Osteoblast (primary cell): ENCODE results near the gene TPSD1. TPM values are rescaled to one million over a fixed set of nuclear protein-coding genes. Genes with fewer than 3 reads are reported as not detected.
A peak's percentile ranks its signal among the peaks of the same experiment; 100 is the strongest.

Experiments used
- DNase-seq: peaks from one replicate; pipeline ENCODE4 v3.0.0; 2011; ENCODE audit warnings: low spot score, mixed read lengths; ENCODE audit not compliant: insufficient read length; ENCODE audit errors: missing footprints
- H2AFZ ChIP-seq: 2 replicates; pipeline ENCODE4 v1.6.0; 2011; ENCODE audit warnings: mild to moderate bottlenecking, low read length
- H3K27ac ChIP-seq: 2 replicates; pipeline ENCODE4 v1.5.1; 2011; ENCODE audit warnings: mild to moderate bottlenecking, low read depth, low read length, moderate library complexity
- H3K27me3 ChIP-seq: 2 replicates; pipeline ENCODE4 v1.6.0; 2012; ENCODE audit warnings: mild to moderate bottlenecking, control low read depth, inconsistent platforms, low read length, moderate library complexity; ENCODE audit not compliant: insufficient read depth
- H3K36me3 ChIP-seq: 2 replicates; pipeline ENCODE4 v1.5.1; 2011; ENCODE audit warnings: mild to moderate bottlenecking, low read length, control low read depth, moderate library complexity; ENCODE audit not compliant: insufficient read depth
- H3K4me1 ChIP-seq: 2 replicates; pipeline ENCODE4 v1.5.1; 2011; ENCODE audit warnings: mild to moderate bottlenecking, low read length, control low read depth, moderate library complexity; ENCODE audit not compliant: insufficient read depth
- H3K4me2 ChIP-seq: 2 replicates; pipeline ENCODE4 v1.6.0; 2011; ENCODE audit warnings: mild to moderate bottlenecking, low read length; ENCODE audit not compliant: insufficient read depth
- H3K4me3 ChIP-seq: fragments of 200-600 bp; sonication (generic); 3 replicates; pipeline ENCODE4 v1.5.1; 2012; ENCODE audit warnings: mild to moderate bottlenecking, low read length, inconsistent platforms; ENCODE audit not compliant: insufficient read depth
- H3K79me2 ChIP-seq: 2 replicates; pipeline ENCODE4 v1.6.0; 2012; ENCODE audit warnings: mild to moderate bottlenecking, low read length, control low read depth, inconsistent platforms; ENCODE audit not compliant: insufficient read depth
- H3K9me3 ChIP-seq: 2 replicates; pipeline ENCODE4 v1.5.1; 2011; ENCODE audit warnings: low read depth, low read length, control low read depth
- H4K20me1 ChIP-seq: 2 replicates; pipeline ENCODE4 v1.6.0; 2012; ENCODE audit warnings: mild to moderate bottlenecking, low read length, control low read depth; ENCODE audit not compliant: insufficient read depth
- total RNA-seq: library from RNA; depleted of rRNA; stranded (reverse); fragments of >200 nt; gene quantifications from 2 replicates; pipeline ENCODE4 v1.2.3, GENCODE V29; 2012
- TF ChIP-seq, protein P1 (sequence below): IDR thresholded peaks from 2 replicates; pipeline ENCODE4 v1.5.1; 2011; ENCODE audit warnings: mild to moderate bottlenecking, low read depth, low read length, moderate library complexity; ENCODE audit errors: extremely low read depth

TPSD1 gene
- total RNA-seq, 1 donor: not detected

DNA sequence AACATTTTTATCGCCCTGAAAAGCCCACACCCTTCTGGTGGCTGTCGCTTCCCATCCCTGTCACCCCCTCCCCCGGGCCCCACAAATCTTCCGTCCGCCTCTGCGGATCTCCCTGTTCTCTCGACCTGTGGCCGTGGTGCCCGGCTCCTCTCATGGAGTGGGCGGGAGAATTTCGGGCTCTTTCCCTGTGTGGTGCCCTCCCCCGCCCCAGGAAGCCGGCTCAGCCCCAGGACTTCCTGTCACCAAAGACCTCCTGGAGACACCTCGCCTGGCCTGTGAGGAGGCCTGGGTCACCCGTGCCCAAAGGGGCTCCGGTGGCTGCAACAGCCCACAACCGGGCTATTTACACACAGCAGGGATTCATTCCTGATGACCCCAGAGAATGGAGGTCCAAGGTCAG, 27.4 kb downstream of the TPSD1 start:
- peak; percentile 85 for DNase-seq

DNA sequence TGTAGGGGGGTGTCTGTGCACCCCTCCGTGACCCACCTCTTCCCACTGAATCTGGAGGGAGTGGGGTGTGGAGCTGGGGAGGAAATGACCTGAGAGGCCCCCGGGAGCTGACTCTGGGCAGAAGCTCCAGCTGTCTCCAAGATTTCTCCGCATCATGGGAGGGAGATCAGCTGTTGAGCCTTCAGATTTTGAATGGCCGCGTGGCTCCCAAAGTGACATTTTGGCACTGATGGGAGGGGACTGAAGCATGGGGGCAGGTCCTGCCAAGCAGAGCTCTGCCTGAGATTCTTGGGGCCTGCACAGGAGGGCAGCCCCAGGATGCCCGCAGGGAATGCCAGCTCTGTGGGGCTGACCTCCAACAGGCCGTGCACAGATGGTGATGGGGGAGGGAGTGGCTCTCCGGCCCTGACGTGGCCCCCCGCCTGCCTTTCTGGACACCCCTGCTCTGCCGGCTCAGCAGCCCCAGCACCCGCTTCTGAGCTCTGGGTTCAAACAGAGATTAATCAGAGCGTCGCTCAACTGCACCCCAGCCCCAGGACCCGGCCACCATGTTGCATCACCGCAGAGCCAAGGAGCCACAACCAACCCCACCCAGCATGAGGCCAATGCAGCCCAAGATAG, 28.2 kb downstream of the TPSD1 start:
- Histone ChIP-seq H2AFZ (no peak overlapping the region), H3K27me3 (peaks cover 29% of the 10 kb centered on the region), H4K20me1 (no peaks in the 10 kb centered on the region), H3K4me2 (no peak overlapping the region), H3K27ac (no peak overlapping the region), H3K4me3 (no peak overlapping the region), H3K4me1 (no peaks in the 10 kb centered on the region), H3K36me3 (no peaks in the 10 kb centered on the region), H3K79me2 (no peaks in the 10 kb centered on the region), H3K9me3 (no peaks in the 10 kb centered on the region)
- DNase-seq: peak; percentile 83
- TF ChIP-seq, protein P1, sequence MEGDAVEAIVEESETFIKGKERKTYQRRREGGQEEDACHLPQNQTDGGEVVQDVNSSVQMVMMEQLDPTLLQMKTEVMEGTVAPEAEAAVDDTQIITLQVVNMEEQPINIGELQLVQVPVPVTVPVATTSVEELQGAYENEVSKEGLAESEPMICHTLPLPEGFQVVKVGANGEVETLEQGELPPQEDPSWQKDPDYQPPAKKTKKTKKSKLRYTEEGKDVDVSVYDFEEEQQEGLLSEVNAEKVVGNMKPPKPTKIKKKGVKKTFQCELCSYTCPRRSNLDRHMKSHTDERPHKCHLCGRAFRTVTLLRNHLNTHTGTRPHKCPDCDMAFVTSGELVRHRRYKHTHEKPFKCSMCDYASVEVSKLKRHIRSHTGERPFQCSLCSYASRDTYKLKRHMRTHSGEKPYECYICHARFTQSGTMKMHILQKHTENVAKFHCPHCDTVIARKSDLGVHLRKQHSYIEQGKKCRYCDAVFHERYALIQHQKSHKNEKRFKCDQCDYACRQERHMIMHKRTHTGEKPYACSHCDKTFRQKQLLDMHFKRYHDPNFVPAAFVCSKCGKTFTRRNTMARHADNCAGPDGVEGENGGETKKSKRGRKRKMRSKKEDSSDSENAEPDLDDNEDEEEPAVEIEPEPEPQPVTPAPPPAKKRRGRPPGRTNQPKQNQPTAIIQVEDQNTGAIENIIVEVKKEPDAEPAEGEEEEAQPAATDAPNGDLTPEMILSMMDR: no peak

More for the DNA sequence above, 27.4 kb downstream of the TPSD1 start:
- Histone ChIP-seq H4K20me1 (no peaks in the 10 kb centered on the region), H3K27me3 (peaks cover 25% of the 10 kb centered on the region), H3K79me2 (no peaks in the 10 kb centered on the region), H3K36me3 (no peaks in the 10 kb centered on the region), H3K4me3 (no peak overlapping the region), H3K4me1 (no peaks in the 10 kb centered on the region), H3K27ac (no peak overlapping the region), H2AFZ (no peak overlapping the region), H3K4me2 (no peak overlapping the region), H3K9me3 (no peaks in the 10 kb centered on the region)
- TF ChIP-seq, protein P1: no peak

DNA sequence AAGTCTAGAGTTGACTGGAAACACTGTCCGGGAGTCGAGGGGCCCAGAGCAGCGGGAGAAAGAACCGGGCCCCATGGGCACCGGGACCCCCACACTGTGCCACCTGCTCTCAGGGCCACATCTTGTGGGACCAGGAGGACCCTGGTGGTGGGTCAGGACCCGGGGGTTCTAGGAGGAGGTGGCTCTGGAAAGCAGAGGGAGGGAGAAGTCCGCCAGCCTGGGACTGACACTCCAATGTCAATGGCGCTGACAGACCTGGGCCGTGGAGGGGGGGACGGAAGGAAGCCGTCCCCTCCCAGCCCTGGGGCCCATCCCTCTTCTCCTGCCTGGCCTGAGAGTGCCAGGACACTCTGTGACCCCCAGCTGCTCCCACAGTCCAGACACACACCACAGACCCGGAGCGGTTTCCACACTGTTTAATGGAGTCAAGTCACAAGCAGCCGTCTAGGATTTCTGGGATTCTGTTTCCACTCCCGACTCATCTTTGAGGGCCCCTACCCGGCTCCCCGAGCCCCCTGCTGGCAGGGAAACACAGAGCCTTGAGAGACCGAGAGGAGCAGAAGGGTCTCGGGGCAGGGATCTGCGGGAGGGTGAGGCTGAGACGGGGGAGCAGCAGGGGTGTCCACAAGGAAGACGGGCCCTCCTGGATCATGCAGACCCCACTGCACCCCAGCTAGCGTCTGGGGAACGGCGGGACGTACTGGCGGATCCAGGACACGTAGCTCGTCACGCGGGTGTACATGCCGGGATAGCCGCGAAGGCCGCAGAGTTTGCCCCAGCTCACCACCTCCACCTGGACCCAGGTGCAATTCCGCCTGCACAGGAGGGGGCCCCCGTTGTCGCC, 30.0 kb downstream of the TPSD1 start:
- H2AFZ ChIP-seq: no peak overlapping the region
- H3K9me3 ChIP-seq: no peaks in the 10 kb centered on the region
- no peaks in the 10 kb centered on the region for H3K4me1 ChIP-seq
- no peak overlapping the region for H3K4me2 ChIP-seq
- no peak overlapping the region for H3K27ac ChIP-seq
- H3K4me3 ChIP-seq: no peak overlapping the region
- no peaks in the 10 kb centered on the region for H4K20me1 ChIP-seq
- TF ChIP-seq, protein P1: no peak
- H3K79me2 ChIP-seq: no peaks in the 10 kb centered on the region
- no peaks in the 10 kb centered on the region for H3K36me3 ChIP-seq
- H3K27me3 ChIP-seq: peaks cover 44% of the 10 kb centered on the region
- peak; percentile 66 for DNase-seq

DNA sequence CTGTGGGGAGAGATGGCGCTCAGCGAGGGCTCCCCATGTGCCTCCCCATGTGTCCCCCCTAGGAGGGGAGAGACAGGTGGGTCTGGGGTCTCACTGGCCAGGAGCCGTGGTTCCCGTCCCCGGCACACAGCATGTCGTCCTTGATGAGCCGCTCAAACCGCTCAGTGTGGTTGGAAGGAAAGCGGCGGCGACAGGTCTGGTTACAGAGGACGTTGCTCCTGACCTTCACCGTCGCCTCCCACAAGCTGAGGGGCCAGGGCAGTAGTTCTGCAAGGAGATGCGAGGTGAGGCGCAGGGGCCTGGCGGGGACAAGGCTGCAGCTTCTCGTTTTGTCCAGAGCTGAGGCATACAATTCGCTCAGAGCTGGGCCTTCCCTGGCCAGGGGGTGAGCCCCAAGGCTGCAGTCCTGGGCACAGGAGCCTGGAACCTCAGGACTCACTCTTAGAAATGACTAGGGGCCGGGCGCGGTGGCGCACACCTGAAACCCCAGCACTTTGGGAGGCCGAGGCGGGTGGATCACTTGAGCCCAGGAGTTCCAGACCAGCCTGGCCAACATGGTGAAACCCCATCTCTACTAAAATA, 30.7 kb downstream of the TPSD1 start:
- peak; percentile 56 for DNase-seq
- peaks cover 50% of the 10 kb centered on the region for H3K27me3 ChIP-seq
- TF ChIP-seq, protein P1: no peak
- no peak overlapping the region for H3K4me2 ChIP-seq
- no peaks in the 10 kb centered on the region for H3K4me1 ChIP-seq
- no peaks in the 10 kb centered on the region for H3K36me3 ChIP-seq
- H3K27ac ChIP-seq: no peak overlapping the region
- no peaks in the 10 kb centered on the region for H4K20me1 ChIP-seq
- no peaks in the 10 kb centered on the region for H3K79me2 ChIP-seq
- H3K4me3 ChIP-seq: no peak overlapping the region
- H3K9me3 ChIP-seq: no peaks in the 10 kb centered on the region
- H2AFZ ChIP-seq: no peak overlapping the region
